GM19239 (cell line): ENCODE measurements around the gene ROBO1.

Experiments used
- DNase-seq: peaks from one replicate; pipeline ENCODE4 v3.0.0; 2011; ENCODE audit warnings: low spot score; ENCODE audit not compliant: insufficient read length
- FAIRE-seq: peaks from 2 replicates; lab custom pipeline; 2011; peaks lifted over from hg19 to GRCh38; lab: Jason Lieb, UNC

ROBO1 gene

DNA sequence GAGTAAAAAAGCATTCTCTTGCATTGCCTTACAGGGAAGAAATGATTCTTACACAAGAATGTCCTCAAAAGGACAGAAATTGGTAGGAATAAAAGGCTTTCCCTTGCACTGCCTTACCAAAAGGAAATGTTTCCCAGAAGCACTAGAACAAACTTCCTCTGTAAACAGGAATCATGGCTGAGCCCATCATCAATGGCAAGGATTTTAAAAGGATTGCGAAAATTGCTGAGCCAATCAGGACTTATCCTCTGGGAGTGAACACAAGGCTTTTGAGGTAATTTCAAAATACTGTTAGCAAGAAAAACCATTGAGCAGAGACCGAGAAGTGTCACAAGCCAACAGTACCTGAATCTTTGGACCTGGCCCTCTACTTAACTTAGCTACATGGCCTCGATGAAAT lies 897.3 kb downstream of the ROBO1 start:
- FAIRE-seq, result no peak

DNA sequence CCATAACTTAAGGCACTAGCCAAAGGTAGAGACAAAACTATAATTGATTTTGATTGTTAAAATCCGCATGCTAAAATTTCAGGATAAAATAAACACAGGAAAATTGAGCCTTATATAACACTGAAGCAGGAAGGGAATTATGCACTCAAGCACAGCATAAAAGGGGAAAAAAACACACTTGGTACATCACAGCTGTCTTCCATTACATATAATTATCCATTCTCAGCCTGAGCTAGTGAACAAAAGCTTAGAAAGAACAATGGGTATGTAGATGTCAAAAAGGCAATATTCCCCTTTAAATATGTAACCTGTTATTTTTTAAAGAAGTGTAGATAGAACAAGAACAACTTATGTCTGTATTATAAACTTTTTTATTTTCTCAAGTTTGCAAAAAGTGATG lies 899.2 kb downstream of the ROBO1 start:
- no peak for FAIRE-seq
- DNase-seq, result no peak

More for the DNA sequence above, 897.3 kb downstream of the ROBO1 start:
- DNase-seq, result no peak

DNA sequence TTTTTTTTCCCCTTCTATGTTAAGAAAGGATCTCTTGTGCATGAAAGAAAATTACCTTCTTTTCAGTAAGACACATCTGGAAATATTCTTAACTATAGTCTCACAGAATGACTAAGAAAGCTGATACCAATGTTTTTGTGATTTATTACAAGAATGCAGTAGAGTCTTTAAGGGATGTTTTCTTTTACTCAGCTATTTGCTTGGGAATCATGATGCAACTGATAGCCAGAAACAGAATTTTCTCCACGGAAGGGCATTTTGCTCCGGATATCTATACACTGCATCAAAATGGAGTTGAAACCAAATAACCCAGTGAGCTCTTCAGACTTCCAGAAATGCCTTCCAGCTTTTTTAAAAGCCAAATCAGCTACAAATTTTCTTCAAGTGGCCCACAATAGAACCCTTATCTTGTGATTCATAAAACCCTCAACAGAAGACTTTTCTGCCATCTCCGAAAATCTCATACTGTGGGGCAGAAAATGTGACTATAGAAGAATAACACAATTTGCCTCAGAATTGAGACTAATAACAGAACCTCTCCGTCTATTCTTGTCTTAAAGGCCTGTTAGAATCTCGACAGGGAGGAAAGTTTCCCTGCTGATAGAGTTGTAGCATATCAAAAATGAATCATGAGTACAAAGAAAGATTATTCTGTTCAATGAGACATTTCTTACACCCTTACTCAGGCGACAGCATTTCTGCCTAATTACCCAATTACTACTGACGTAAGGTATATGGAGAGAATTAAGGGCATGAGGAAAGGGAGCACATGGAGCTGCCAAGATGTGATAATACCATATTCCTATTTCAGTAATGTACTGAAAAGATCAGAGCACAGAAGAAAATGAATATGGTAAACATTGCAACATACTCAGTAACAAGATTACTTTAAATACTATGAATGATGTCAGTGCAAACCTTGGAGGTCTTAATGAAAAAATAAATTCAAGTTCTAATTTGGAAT lies 900.1 kb downstream of the ROBO1 start:
- FAIRE-seq (no peak), DNase-seq (no peak)

DNA sequence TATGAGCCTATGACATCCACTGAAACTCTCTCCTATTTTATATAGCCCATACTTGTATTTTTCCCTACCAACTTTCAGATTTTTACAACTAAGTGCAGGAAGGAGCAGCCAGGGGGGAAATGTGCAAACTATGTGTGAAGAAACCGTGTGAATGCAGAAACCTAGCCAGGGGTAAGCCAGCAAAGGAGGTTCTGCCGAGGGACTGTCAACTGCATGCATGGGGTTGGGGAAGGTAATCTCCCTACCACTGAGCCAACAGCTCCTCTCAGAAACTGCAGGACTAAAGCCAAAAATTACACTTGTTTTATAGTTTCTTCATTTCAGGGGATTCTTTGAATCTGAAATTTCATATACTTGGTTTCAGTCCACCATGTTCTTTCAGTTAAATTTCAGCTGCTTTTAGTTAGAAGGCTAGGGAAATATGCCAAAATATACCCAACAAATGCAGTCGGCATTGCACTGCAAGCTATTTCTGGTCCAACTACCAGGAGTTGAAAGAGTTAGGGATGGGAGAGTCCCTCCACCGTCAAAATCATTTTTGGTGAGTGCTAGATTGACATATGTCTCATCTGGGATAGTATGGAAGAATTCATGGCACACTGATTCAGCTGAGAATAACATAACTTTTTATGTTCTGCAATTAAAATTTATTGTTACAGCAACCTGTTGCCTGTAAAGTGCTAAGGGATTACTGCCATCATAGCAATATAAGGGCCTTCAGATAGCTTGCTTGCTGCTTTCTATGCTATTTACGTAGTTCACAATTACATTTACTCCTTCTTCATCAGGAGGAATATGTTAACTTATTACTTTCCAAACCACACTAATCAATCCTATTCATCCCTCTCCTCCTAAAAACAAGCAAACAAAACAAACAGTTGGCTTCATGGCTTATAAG lies 904.2 kb downstream of the ROBO1 start:
- no peak for FAIRE-seq
- DNase-seq, result no peak

DNA sequence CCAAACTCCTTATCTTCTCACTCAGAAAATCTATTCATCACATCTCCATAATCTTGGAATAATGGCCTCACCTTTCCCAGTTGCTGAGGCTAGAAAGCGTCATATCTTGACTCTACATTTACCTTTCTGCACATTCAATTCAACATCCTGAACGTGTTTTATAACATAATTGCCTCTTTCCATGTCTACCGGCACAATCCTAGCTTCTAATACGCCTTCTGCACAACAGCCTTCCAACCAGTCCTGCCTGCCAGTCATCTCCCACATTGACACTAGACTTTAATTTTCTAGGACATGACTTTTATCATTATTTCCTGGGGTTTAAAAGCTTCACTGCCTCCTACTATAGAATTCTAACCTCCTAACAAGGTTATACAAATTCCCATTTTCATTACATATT lies 906.6 kb downstream of the ROBO1 start:
- FAIRE-seq (no peak), DNase-seq (no peak)

DNA sequence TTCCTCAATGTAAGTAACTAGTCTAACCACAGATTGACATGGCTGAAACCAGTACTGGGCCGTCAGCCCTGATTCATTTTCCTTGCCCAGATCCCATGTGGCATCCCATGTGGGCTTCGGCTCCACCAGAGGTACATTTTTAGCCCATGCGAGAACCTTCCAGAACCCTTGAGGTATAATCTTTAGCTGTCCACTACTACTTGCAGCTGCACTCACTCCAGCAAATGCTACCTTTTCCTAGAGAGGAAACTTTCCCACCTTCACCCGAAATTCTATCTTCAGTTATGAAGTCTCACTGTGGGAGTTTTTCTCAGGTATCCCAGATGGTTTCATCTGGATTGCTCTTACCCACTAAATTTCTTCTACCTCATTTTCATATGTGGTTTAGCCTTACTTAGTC lies 907.2 kb downstream of the ROBO1 start:
- DNase-seq (no peak), FAIRE-seq (no peak)

DNA sequence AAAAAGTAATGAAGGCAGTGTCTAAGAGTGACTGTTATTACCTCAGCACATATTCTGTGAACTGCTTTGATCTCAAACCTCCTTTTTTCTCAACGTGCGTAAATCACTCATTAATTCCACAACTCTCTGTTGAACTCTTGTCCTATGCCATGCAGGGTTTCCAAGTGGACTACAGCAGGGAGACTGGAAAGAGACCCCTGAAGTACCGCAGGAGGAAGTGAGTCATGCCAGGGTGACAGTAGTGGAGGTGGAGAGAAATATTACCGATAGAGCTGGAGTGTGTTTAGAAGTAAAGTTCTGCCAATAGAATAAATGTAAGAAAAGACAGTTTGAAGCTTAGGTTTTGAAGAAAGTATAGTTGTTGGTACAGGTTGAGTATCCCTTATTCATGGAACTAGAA lies 908.9 kb downstream of the ROBO1 start:
- DNase-seq, result no peak
- no peak for FAIRE-seq

DNA sequence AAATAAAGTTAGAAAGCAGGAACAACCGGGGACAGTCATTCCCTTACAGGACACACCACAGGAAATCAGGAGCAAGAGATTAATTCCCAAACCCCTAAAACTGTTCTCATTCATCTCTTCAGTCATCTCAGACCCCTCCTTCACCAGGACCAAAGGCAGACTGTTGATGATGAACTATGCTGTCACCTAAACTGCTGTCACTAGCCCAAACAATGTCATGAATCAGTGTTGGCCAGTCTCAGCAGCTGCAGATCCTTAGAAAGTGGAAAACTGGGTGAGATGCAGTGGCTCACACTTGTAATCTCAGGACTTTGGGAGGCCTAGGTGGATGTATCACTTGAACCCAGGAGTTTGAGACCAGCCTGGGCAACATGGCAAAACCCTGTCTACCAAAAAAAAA lies 909.6 kb downstream of the ROBO1 start:
- DNase-seq (no peak), FAIRE-seq (no peak)

DNA sequence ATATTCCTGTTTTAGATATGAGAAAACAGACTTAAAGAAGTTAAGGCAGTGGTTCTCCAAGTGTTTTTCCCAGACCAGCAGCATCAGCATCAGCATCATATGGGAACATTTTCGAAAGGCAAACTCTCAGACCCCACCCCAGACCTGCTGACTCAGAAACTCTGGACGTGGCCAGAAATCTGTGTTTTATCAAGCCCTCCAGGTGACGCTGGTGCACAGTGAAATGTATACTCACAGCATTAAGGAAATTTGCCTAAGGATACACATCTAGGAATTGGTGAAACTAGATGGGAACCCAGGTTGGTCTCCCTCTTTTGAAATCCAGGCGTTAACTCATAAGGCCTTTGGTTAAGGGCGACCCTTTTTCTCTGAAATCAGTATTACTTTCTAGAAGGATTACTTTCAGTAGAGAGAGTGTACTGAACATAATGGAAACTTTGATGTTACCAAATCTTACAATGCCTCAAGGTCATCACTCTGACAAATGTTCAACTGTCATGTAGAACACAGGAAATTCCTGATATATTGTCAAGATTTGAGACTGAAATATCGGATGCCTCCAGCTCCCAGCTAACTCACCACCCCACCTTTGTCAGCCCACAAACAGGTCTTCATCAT lies 910.2 kb downstream of the ROBO1 start:
- FAIRE-seq (no peak), DNase-seq (no peak)

DNA sequence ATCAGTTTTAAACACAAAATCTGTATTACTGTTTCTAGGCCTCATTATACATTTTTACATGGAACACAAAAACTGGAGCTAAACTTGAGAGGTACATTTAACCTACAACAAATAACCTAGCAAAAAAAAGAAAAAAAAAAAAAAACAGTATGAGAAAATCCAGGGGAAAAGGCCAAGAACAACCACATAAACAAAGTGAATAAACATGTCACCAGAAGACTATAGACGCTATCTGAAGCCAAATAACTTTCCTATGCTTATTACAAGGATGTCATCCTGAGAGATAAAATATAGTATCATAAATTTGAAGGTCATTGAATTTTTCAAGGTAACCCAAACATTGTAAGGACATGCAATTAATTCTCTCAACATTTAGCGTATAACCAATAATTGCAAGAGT lies 911.6 kb downstream of the ROBO1 start:
- DNase-seq (no peak), FAIRE-seq (no peak)

DNA sequence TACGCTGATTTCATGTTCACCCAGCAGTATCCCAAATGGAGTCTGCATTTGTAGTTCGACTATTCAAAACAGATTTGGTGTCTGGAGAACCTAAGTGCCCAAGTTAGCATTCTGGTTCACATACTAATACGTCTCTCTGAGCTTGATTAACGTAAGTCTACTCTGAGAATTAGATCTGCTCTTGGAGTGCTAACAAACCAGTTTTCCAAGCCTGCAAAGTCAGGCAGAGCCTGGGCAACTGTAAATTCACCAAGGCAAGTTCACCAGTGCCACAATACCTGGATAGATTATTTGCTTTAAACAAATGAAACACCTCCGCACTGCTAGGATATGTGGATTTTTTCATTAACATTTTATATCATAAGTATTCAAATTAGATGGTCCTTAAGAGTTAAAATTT lies 912.6 kb downstream of the ROBO1 start:
- no peak for FAIRE-seq
- DNase-seq, result no peak

DNA sequence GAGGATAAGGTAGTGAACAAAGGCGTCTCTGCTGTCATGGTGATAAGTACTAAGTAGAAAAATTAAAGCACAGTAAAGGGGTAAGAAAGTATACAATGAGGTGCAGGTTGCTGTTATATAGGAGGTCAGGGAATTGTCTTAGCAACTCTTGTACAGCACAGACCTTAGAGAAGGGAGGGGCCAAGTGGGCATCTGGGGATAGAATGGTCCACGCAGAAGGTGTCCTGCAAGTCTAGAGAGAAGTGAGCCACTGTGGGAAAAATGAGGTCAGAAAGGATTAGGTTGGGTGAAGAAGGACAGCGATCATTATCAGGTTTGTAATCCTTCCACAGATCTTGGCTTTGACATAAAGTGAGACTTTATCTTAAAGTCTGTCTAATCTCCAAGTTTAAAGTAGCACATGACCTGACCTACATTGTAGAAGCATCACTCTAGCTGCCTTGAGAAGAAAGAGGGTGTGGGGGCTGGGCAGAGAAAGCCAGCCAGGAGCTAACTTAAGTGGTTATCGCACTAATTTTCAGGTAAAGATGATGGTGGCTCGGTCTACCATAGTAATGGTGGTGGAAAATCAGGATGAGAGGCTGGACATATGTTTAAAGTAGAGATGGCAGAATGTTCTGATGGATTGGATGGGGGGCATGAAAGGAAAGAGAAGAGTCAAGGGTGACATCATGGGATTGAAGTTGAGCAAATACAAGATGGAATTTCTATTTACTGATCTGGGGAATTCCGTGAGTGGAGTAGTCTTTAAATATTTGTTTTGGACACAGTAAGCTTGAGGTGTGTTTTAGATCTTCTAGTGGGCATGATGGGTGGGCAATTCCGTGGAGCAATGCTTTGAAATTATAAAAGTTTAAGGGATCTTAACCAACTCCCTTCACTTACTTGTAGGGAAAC lies 919.2 kb downstream of the ROBO1 start:
- FAIRE-seq, result no peak
- no peak for DNase-seq

DNA sequence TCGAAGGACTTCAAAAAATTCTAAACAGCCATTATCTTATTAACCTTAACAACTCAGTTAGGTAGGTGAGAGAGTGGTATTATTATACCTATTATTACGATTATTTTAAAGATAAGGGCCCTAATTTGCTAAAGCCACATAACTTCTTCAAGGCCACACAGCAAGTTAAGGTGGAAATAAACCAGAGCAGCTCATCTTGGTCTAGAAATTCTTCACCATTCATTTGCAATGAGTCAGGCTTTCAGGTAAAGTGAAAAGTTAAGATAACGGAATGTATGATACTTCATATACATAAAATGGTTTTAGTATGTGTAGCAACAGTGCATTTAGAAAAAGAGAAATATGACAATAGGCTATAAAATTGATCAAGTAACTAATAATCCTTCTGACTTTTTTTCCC lies 920.2 kb downstream of the ROBO1 start:
- FAIRE-seq, result no peak

DNA sequence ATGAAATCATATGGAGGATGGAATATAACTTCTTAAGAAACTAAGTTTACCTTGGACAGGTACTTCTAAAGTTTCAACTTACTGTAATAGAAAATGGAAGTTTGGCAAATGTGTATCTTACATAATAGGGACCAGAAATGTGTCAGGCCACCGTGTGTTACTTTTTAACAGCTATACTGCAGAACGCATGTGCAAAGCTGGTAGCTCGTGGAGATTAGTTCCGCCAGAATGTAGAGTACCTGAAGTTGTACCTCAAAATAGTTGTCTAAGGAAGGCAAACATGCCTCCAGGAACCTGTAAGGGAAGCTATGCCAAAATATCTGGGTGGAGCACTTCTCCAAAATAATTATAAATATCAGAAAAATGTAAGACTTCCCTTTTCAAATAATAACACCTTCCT lies 920.6 kb downstream of the ROBO1 start:
- FAIRE-seq (no peak), DNase-seq (no peak)

More for the DNA sequence above, 920.2 kb downstream of the ROBO1 start:
- DNase-seq, result no peak

DNA sequence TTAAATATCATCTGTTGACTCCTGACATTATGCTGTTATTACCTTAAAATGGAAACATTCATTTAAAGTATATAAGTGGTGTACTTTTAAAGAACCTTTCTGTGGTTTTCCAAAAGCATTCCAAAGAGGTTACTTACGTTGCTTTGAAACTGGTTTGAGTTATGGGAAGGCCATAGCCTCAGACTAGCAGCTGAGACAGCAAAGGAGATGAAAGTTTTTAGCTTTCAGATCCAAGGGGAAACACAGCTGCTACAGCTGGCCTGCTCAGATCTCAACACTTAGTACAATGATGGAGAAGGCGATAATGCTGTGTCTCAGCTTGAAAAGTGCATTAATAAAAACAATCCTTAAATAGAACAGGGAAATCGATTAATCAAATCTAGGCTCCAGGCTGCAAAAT lies 921.1 kb downstream of the ROBO1 start:
- no peak for FAIRE-seq
- no peak for DNase-seq

DNA sequence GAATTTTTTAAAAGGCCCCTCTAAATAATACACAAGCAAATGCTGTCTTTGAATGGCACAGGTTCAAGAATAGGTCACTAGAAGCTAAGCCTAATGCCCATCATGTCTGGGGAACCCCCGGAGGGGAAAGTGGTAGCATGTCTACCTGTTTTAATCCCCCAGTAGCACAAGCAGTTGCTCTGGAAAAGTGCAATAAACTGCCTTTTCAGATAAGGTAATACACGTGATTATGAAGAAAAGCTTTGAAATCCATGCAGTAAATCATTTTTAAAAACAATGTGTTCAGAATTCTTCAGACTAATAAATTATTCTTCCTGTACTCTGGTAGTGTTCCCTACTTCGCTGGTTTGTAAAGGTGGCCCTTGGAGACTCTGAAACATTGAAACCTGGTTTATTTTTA lies 922.2 kb downstream of the ROBO1 start:
- FAIRE-seq (no peak), DNase-seq (no peak)

DNA sequence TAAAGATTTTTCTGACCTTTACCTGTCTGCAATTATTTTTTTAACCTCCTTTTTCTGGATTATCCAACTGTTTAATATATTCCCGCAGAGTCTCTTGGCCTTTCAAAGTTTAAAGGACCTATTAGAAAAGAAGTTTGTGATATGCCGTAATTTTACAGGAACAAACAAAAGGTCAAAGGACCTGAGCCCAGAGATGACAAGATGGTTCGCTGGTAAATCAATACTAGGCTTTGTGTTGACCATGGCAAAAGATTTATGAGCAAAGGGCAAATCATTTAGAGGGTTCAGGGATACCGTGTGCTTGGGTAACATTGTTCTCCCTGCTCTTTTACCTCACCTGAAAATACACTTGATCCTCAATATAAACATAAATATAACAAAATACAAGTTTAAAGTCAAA lies 923.5 kb downstream of the ROBO1 start:
- DNase-seq, result no peak
- FAIRE-seq, result no peak

DNA sequence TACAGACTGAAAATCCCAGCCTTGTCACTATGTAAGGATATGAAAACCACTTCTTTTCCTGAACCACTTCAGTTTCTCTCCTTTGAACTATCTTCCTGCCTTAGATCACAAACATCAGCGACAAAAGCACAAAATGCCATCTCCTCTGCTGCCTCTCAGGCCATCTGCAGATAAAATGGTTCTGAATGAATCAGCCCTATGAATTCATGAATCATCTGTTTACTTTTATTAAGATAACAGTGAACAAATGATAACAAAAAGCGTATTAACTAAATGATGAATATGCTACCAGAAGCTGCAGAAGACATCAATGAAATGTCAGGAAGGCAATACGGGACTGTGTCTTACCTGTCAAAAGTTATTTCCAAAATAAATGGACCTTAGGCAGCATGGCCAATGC lies 928.1 kb downstream of the ROBO1 start:
- FAIRE-seq (no peak), DNase-seq (no peak)

DNA sequence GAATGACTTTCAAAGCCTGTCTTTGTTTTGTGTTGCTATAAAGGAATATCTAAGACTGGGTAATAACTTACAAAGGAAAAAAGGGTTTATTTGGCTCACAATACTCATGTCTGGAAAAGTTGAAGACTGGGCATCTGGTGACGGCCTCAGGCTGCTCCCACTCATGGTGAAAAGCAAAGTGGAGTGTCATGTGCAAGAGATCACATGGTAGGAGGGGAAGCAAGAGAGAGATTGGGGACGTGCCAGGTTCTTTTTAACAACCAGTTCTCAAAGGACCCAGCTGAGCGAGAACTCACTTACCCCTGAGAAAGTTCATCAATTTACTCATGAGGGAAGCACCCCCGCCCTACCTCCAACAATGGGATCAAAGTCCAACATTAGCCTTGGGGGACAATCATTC lies 929.4 kb downstream of the ROBO1 start:
- DNase-seq (no peak), FAIRE-seq (no peak)

DNA sequence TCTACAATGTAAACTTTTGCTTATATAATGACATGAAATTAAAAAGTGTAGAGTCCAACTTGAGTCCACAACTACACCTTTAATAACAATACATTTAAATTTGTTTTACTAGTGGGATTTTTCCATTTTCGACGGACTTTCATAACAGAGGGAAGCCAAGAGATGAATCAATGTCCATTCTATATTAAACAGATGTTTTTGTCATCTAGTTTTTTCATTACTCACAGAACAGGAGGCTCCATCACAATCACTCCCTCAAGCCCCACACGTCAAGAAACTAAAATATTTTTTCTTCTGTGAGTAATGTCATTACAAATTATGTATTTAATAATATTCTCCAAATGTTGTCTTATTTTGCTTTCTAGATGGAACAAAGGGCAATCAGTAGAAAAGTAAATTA lies 932.9 kb downstream of the ROBO1 start:
- no peak for DNase-seq
- no peak for FAIRE-seq
